Brain microvascular endothelial cell (primary cell): ENCODE measurements around the gene MINK1.

Source experiments
- DNase-seq: peaks from one replicate; pipeline ENCODE4 v3.0.0-alpha.2; 2020
- H3K27ac ChIP-seq: fragments of 250-450 bp; sonication (Bioruptor Pico); 2 replicates; pipeline ENCODE4 v1.5.1; 2020; ENCODE audit warnings: mild to moderate bottlenecking, moderate library complexity
- H3K27me3 ChIP-seq: fragments of 250-450 bp; sonication (Bioruptor Pico); replicated peaks from 2 replicates; pipeline ENCODE4 v1.5.1; 2020; ENCODE audit warnings: mild to moderate bottlenecking
- H3K36me3 ChIP-seq: fragments of 250-450 bp; sonication (Bioruptor Pico); replicated peaks from 2 replicates; pipeline ENCODE4 v1.5.1; 2020; ENCODE audit warnings: mild to moderate bottlenecking
- H3K4me3 ChIP-seq: 2 replicates; pipeline ENCODE4 v1.5.1; 2011; ENCODE audit warnings: low read depth, mild to moderate bottlenecking, control low read depth, low read length, moderate library complexity
- in situ Hi-C: cut with HindIII; loops from 2 replicates; pipeline ENCODE4 v1.10.0; 2017; ENCODE audit warnings: low sequenced_read_pairs, low pct_ligation_motif_present
- TF ChIP-seq, protein P1 (sequence below): IDR thresholded peaks from 2 replicates; pipeline ENCODE4 v1.5.1; 2011; ENCODE audit warnings: low read depth, mild to moderate bottlenecking, moderate library complexity, low read length, control low read depth, inconsistent platforms; ENCODE audit errors: missing control alignments

The MINK1 gene

DNA sequence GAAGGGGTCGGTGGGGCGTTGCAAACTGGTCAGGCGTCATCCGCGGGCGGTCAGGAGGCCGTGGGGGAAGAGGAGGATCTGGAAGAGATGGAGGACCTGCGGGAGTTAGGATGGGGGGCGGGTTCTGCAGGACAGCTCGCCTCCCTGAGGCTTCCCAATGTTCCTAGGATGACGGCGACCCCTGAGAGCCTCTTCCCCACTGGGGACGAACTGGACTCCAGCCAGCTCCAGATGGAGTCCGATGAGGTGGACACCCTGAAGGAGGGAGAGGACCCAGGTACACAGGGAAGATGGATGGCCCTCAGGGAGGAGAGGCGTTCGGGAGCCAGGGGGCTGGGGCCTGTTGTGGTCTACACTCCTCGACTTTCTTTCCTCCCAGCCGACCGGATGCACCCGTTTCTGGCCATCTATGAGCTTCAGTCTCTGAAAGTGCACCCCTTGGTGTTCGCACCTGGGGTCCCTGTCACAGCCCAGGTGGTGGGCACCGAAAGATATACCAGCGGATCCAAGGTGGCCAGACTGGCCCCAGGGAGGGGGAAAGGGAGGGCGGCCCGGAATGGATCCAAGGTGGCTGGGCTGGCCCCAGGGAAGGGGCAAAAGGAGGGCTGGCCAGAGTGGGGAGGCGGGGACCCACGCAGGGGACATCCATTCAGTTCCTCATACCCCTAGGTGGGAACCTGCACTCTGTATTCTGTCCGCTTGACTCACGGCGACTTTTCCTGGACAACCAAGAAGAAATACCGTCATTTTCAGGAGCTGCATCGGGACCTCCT, 25.3 kb upstream of the MINK1 start:
- Histone ChIP-seq H3K27me3 (no peaks in the 10 kb centered on the region), H3K27ac (no peak overlapping the region), H3K36me3 (peaks cover 2% of the 10 kb centered on the region), H3K4me3 (peak overlapping the region; percentile 73)
- in situ Hi-C loops: no loop called here
- TF ChIP-seq, protein P1, sequence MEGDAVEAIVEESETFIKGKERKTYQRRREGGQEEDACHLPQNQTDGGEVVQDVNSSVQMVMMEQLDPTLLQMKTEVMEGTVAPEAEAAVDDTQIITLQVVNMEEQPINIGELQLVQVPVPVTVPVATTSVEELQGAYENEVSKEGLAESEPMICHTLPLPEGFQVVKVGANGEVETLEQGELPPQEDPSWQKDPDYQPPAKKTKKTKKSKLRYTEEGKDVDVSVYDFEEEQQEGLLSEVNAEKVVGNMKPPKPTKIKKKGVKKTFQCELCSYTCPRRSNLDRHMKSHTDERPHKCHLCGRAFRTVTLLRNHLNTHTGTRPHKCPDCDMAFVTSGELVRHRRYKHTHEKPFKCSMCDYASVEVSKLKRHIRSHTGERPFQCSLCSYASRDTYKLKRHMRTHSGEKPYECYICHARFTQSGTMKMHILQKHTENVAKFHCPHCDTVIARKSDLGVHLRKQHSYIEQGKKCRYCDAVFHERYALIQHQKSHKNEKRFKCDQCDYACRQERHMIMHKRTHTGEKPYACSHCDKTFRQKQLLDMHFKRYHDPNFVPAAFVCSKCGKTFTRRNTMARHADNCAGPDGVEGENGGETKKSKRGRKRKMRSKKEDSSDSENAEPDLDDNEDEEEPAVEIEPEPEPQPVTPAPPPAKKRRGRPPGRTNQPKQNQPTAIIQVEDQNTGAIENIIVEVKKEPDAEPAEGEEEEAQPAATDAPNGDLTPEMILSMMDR: no peak
- no peak for DNase-seq

DNA sequence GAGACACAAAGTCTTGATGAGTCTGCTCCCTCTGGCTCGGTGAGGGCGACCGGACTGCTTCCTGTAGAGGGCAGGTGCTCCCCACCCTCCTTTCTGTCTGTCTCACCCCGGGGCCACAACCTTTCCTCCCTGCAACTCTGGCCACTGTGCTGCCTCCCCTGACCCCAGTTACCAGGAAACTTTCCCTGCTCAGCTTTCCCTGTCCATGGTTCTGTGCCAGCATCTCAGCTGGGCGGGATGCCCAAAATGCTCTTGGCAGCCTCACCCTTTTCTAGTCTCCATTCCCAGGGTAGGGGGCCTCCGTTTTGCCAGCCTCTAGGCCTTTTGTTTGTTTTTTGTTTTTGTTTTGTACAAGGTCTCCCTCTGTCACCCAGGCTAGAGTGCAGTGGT, 24.8 kb upstream of the MINK1 start:
- Histone ChIP-seq H3K4me3 (no peak overlapping the region), H3K27ac (no peak overlapping the region), H3K27me3 (no peaks in the 10 kb centered on the region), H3K36me3 (peaks cover 2% of the 10 kb centered on the region)
- no peak for DNase-seq
- in situ Hi-C loops: no loop called here
- TF ChIP-seq, protein P1: no peak

- DNase-seq: no peak
- Histone ChIP-seq H3K36me3 (peaks cover 4% of the 10 kb centered on the region), H3K27ac (no peak overlapping the region), H3K27me3 (no peaks in the 10 kb centered on the region), H3K4me3 (no peak overlapping the region)
- TF ChIP-seq, protein P1: no peak
- in situ Hi-C loops: no loop called here
Measured at GRCh38 chr17:4810696-4811290, 22.3 kb upstream of the MINK1 start.

GRCh38 chr17:4811471-4811870, 21.7 kb upstream of the MINK1 start:
- no peak for DNase-seq
- Histone ChIP-seq H3K27ac (no peak overlapping the region), H3K4me3 (no peak overlapping the region), H3K27me3 (no peaks in the 10 kb centered on the region), H3K36me3 (peaks cover 7% of the 10 kb centered on the region)
- TF ChIP-seq, protein P1: no peak
- in situ Hi-C loops: no loop called here

DNA sequence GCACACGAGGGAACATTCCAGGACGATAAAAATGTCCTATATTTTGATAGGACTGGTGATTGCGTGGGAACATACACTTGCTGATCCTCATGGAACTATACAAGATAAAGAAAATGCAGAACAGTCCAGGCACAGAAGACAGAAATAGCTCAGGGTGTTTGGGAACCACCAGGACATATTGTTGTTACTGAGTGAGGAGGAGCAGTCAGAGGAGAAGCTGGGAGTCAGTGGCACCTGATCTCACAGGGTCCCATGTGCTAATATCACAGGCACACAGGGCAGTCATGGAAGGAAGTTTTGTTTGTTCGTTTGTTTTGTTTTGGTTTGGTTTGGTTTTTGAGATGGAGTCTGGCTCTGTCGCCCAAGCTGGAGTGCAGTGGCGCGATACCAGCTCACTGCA, 20.4 kb upstream of the MINK1 start:
- Histone ChIP-seq H3K27me3 (no peaks in the 10 kb centered on the region), H3K4me3 (no peak overlapping the region), H3K27ac (no peak overlapping the region), H3K36me3 (peaks cover 11% of the 10 kb centered on the region)
- in situ Hi-C loops: no loop called here
- DNase-seq: no peak
- TF ChIP-seq, protein P1: no peak
